GM19463 (cell line): ENCODE data around the gene TREML2.
A peak's percentile ranks its signal among the peaks of the same experiment; 100 is the strongest.
"Not testable (repeated sequence)": the region's sequence is repeated elsewhere in the genome, so short reads cannot be mapped to it uniquely, and the experiment has no call there.

Experiments used
- ATAC-seq: cut with Tn5 transposase; IDR thresholded peaks from one replicate; pipeline ENCODE4 v1.9.1; 2021; ENCODE audit warnings: mild to moderate bottlenecking, moderate library complexity; ENCODE audit not compliant: unreplicated experiment

TREML2 gene, protein sequence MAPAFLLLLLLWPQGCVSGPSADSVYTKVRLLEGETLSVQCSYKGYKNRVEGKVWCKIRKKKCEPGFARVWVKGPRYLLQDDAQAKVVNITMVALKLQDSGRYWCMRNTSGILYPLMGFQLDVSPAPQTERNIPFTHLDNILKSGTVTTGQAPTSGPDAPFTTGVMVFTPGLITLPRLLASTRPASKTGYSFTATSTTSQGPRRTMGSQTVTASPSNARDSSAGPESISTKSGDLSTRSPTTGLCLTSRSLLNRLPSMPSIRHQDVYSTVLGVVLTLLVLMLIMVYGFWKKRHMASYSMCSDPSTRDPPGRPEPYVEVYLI

GRCh38 chr6:41200901-41201763 lies at the start of gene TREML2:
TSS of gene TREML2 (minus strand) at chr6:41201149. CDS start at chr6:41201008, 141 bp downstream.
- peak; percentile 57 for ATAC-seq

GRCh38 chr6:41247882-41248705 lies 47.1 kb upstream of the TREML2 start:
- ATAC-seq = no peak

DNA sequence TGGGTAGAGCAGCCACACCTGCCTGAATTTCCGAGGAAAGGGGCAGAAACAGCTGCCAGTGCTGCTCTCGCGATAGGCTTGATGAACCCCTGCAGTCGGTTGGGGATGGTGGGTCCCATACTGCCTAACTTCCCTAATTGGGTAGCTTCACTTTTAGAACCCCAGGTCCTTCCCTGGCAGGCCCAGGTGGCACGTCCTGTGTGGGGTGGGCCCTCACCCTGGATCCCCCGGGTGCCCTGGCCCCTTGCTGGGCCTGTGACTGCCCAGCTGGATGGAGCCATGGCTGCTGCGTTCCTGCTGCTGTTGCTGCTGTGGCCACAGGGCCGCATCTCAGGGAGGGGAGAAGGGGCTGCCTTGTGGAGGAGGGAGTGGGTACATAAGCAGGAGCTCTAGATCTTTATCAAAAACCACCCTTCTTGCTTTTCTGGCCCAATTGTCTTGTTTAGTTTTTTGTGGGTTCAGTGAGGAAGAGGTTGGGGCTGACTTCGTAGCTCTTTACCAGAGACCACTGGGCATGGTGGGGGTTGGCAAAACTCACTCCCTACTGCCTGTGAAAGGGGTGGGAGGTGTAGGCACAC lies 46.4 kb upstream of the TREML2 start:
- no peak for ATAC-seq

DNA sequence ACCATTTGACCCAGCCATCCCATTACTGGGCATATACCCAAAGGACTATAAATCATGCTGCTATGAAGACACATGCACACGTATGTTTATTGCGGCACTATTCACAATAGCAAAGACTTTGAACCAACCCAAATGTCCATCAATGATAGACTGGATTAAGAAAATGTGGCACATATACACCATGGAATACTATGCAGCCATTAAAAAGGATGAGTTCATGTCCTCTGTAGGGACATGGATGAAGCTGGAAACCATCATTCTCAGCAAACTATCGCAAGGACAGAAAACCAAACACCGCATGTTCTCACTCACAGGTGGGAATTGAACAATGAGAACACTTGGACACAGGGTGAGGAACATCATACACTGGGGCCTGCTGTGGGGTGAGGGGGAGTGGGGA lies 45.6 kb upstream of the TREML2 start:
- ATAC-seq = not testable (repeated sequence)

GRCh38 chr6:41239467-41240159 lies 38.7 kb upstream of the TREML2 start:
- ATAC-seq = no peak

DNA sequence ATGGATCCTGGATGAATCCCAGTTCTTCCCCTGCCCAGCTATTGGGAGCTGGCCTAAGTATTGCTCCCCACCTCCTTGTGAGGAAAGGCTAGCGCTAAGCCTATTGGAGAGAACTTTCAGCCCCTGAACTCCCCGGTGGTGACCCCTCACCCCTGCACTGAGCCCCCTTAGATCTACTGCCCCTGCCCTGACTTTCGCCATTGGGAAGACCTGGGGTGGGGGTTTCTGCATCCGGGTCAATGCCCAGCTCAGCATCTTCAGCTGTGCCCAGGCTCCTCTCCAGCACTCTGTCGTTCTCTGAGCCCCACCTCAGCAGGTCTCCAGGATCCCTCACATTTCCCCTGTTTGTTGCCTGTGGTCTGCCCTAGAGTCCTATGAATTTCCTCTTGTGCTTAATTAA lies 36.2 kb upstream of the TREML2 start:
- no peak for ATAC-seq

GRCh38 chr6:41236276-41236675 lies 35.3 kb upstream of the TREML2 start:
- no peak for ATAC-seq

DNA sequence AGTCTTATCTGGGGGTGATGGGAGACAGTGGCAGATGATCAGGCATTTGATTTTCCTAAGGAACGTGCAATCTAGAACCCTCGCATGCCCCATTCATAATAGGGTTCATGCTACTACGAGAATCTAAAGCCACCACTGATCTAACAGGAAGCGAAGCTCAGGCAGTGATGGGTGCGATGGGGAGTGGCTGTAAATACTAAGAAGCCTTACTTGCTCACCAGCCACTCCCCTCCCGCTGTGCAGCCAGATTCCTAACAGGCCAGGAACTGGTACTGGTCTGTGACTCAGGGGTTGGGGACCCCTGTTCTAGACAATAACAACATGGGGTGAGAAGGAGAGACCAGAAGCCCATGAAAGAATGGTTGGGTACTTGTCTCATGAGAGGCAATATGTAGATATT lies 31.7 kb upstream of the TREML2 start:
- no peak for ATAC-seq

- no peak for ATAC-seq
These were observed 30.3 kb upstream of the TREML2 start for GRCh38 chr6:41231246-41231645.

- ATAC-seq = no peak
These were observed 28.8 kb upstream of the TREML2 start for GRCh38 chr6:41229721-41230120.

DNA sequence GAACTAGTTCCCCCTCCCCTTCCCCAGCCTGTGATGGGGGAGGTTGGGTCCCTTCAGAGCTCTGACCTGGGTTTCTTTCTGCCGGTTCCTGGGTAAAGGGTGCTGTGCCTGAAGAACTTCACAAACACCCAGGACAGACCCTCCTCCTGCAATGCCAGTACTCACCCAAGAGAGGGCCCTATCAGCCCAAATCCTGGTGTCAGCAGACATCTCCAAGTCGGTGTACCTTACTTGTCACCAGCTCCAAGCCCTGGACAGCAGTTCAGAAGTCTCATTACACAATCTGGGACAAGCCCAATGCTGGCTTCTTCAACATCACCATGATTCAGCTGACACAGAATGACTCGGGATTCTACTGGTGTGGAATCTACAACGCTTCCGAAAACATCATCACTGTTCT lies 27.7 kb upstream of the TREML2 start:
- ATAC-seq = no peak

DNA sequence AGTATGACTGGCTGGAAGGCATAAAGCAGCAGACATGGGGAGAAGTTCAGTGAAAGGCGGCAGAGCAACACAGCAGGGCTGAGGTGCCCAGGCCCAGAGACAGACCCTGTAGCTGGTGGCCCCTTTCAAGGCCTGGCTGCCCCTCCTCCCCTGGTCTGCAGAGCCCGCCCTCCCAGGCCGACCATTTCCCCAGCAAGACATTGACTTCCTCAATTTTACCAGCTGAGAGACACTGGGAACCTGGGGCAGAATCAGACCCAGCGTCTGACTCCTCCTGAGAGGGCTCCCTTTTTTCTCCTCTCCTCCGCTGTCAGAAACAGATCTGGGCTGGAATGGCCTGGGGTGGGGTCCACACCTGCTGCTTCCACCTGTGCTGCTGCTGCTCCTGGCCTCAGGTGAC lies 27.1 kb upstream of the TREML2 start, which contains the start of gene TREML4:
TREML4 (plus strand) TSS at position 254 of the 400 bp plus-strand sequence; CDS start at position 333, 79 bp downstream.
- ATAC-seq = no peak

- ATAC-seq = no peak
These were observed 25.8 kb upstream of the TREML2 start for GRCh38 chr6:41226752-41227151.

DNA sequence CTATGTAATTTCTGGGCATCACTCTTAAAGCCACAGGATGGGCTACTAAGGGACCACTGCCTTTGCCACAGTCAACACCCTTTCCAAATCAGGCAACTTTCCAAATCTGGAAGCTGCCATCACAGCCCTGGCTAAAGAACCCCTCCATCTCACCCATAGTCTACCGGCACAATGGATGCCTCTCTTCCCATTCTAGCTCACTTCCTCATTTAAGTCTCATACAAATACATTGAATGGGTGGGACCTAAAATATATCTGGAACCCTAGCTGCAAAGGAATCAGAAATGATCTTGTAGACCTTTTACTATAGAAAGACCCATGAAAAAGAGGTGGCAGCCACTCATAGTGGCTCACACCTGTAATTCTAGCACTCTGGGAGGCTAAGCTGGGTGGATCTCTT lies 23.9 kb upstream of the TREML2 start:
- ATAC-seq = no peak

DNA sequence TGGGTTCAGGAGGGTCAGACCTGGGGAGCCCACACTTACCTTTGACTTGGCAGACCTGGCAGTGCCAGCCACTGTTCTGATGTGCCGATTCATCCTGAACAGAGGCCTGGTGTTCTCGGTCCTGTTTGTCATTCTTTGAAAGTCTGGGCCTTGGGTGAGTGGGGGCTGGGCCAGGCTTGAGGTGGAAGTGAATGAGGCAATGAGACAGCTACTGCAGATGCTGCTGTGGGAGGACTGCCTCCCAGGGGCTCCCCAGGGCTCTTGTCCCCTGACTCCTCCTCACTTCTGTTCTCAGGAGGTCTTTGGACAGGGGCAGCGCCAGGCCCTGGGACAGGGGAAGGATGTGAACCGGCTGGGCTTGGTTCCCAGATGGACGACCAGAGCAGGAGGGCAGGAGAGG lies 21.6 kb upstream of the TREML2 start:
- no peak for ATAC-seq

DNA sequence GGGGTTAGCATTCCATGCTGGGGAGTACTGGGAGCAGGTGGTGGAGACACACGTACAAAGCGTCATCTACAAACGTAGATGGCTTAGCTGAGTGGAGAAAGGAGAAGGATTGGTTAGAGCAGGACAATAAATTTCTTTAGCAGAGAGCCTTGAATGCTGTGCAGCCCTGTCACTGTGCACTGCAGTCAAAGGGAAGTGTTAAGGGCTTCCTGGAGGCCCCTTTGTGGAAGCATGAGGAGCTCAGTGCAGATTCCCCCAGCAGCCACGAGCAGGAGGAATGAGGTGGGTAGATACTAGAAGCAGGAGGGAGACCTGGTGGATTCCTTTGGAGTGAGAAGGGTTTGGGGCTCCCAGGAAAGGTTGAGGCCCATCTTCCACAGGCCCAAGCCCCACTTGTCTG lies 21.1 kb upstream of the TREML2 start:
- ATAC-seq = no peak

DNA sequence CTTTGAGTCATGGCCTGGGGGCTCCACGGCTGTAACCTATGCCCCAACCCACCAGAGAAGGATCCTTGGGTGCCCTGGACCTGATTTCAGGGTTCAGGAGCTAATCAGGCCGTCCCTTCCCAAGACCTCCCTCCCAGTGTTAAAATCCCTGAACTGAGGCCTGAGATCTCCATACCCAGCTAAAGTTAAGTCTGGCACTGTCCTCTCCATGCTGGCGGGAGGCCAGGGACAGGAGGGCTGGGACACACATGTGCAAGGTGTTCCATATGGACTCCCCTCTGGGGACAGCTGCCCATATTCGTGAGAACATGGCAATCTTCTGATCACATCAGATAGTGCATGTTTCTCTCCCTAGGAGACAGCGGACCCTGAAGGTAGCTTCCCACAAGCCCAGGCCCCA lies 15.7 kb upstream of the TREML2 start:
- ATAC-seq = no peak

DNA sequence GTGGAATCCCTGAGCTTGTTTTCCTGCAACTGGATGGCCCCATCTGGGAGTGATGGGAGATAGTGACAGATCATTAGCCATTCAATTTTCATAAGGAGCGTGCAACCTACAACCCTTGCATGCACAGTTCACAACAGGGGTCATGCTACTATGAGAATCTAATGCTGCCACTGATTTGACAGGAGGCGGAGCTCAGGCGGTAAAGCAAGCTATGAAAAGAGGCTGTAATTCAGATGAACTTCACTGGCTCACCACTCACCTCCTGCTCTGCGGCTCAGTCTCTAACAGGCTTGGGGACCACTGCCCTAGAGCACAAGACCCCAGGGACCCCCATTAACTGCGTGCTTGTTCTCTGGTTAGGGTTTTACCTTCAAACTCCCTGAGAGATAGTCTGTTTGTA lies 14.8 kb upstream of the TREML2 start:
- ATAC-seq = no peak

DNA sequence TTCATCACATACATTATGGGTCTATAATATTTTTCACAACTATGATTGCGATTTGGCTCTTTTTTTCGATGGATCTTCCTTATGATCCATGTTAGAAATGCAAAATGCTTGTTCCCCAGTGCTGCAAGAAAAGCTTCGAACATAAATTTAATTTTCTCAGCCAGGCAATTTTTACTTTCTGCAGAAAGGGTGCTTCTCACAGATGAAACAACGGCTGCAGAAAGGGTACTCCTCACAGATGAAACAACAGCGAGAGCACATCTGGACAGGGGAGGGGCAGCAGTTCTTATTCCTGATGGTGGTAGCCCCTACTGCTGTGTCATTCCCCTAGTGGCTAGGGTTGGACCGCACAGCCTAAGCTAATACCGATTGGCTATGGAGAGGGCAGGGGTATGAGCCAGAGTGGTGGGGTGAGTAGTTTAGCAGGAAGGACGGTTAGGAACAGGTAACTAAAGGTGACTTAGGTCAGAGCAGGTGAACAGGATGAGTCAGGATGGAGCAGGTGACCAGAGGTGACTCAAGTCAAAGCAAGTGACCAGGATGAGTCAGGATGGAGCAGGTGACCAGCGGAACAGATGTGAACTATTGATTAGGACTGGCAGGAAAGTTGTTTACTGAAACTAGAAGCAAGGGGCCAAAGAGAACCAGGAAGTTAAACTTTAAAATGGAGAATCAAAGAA lies 13.8 kb upstream of the TREML2 start:
- ATAC-seq = no peak
